ENCODE data around the gene CEP72.

CEP72 gene

DNA sequence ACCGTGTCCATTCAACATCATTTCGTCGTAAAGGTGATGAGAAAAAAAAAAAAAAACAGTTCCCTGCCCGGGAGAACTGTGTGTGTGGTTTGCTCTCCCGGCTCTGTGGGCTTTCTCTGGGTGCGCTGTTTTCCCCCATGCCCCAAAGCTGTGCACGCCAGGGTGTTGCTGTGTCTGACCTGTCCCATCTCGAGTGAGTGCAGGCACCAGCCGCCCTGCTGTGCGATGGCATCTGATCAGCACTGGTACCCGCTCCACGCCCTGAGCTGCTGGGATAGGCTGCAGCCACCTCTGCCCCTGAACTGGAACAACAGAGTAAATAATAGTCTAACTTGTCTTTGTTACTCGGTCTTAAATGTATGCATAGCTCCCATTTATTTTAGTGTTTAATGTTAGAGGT, 33.3 kb downstream of the CEP72 start:
- Histone ChIP-seq H3K9me3 (no peaks in the 10 kb centered on the region), H3K27me3 (no peaks in the 10 kb centered on the region), H3K4me3 (ENCODE audit: low read depth in 1 of 2, low read length in 1 of 2) (no peak overlapping the region), H3K36me3 (peaks cover 63% of the 10 kb centered on the region), H3K4me1 (ENCODE audit: control insufficient read depth in 1 of 2, insufficient read depth in 1 of 2, low read depth in 1 of 2, low read length in 1 of 2) (no peaks in the 10 kb centered on the region), H3K27ac (no peak overlapping the region)
- TF ChIP-seq, protein P1, sequence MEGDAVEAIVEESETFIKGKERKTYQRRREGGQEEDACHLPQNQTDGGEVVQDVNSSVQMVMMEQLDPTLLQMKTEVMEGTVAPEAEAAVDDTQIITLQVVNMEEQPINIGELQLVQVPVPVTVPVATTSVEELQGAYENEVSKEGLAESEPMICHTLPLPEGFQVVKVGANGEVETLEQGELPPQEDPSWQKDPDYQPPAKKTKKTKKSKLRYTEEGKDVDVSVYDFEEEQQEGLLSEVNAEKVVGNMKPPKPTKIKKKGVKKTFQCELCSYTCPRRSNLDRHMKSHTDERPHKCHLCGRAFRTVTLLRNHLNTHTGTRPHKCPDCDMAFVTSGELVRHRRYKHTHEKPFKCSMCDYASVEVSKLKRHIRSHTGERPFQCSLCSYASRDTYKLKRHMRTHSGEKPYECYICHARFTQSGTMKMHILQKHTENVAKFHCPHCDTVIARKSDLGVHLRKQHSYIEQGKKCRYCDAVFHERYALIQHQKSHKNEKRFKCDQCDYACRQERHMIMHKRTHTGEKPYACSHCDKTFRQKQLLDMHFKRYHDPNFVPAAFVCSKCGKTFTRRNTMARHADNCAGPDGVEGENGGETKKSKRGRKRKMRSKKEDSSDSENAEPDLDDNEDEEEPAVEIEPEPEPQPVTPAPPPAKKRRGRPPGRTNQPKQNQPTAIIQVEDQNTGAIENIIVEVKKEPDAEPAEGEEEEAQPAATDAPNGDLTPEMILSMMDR (IDR thresholded peaks at IDR 0.05), result no peak

DNA sequence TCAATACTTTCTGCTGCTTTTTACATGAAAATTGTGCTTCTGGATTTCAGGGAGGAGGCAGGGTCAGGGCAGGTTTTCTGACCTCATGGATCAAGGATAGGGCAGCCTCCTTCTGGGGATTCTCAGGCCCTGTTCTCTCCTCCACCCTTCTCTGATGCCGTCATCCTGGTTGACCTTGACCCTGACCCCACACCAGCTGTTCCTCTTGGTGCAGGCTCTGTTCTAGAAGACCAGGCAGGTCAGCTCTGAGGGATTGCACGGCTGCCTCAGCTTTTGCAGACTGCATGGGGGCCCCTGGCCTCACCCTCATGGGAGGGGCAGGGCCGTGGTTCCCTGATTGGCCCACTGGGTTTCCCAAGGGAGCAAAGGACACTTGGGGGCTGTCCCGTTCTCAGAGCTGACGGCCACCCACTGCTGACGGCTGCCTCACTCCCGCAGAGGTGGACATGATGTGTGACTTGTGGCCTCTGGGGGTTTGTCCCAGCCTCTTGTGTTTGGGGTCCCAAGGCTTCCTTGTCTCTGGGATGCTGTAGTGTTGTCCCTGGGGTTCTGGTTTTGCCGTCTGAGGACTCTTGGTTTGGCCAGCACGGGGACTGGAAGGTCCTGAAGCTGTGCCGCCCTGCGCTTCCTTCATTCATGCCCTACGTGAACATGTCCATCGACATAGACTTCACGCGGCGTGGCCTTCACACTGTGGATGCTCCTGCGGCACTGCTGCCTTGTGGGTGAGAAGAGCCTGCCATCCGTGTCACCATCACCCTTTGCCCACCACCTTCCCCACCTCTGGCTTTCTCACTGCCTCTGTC, 34.5 kb downstream of the CEP72 start:
- Histone ChIP-seq H3K4me1 (ENCODE audit: control insufficient read depth in 1 of 2, insufficient read depth in 1 of 2, low read depth in 1 of 2, low read length in 1 of 2) (no peaks in the 10 kb centered on the region), H3K36me3 (peaks cover 52% of the 10 kb centered on the region), H3K27ac (no peak overlapping the region), H3K9me3 (no peaks in the 10 kb centered on the region), H3K4me3 (ENCODE audit: low read depth in 1 of 2, low read length in 1 of 2) (no peak overlapping the region), H3K27me3 (no peaks in the 10 kb centered on the region)
- TF ChIP-seq, protein P1 (IDR thresholded peaks at IDR 0.05), result no peak

GRCh38 chr5:647311-647710, 35.2 kb downstream of the CEP72 start:
- no peak overlapping the region for H3K4me3 ChIP-seq (ENCODE audit: low read depth in 1 of 2, low read length in 1 of 2)
- TF ChIP-seq, protein P1 (IDR thresholded peaks at IDR 0.05), result no peak
- H3K4me1 ChIP-seq (ENCODE audit: control insufficient read depth in 1 of 2, insufficient read depth in 1 of 2, low read depth in 1 of 2, low read length in 1 of 2), result no peaks in the 10 kb centered on the region
- no peaks in the 10 kb centered on the region for H3K27me3 ChIP-seq
- peaks cover 51% of the 10 kb centered on the region for H3K36me3 ChIP-seq
- no peak overlapping the region for H3K27ac ChIP-seq
- H3K9me3 ChIP-seq, result no peaks in the 10 kb centered on the region

GRCh38 chr5:647727-648126, 35.6 kb downstream of the CEP72 start:
- TF ChIP-seq, protein P1 (IDR thresholded peaks at IDR 0.05), result no peak
- peaks cover 51% of the 10 kb centered on the region for H3K36me3 ChIP-seq
- no peaks in the 10 kb centered on the region for H3K9me3 ChIP-seq
- H3K27ac ChIP-seq, result no peak overlapping the region
- no peak overlapping the region for H3K4me3 ChIP-seq (ENCODE audit: low read depth in 1 of 2, low read length in 1 of 2)
- no peaks in the 10 kb centered on the region for H3K27me3 ChIP-seq
- no peaks in the 10 kb centered on the region for H3K4me1 ChIP-seq (ENCODE audit: control insufficient read depth in 1 of 2, insufficient read depth in 1 of 2, low read depth in 1 of 2, low read length in 1 of 2)

DNA sequence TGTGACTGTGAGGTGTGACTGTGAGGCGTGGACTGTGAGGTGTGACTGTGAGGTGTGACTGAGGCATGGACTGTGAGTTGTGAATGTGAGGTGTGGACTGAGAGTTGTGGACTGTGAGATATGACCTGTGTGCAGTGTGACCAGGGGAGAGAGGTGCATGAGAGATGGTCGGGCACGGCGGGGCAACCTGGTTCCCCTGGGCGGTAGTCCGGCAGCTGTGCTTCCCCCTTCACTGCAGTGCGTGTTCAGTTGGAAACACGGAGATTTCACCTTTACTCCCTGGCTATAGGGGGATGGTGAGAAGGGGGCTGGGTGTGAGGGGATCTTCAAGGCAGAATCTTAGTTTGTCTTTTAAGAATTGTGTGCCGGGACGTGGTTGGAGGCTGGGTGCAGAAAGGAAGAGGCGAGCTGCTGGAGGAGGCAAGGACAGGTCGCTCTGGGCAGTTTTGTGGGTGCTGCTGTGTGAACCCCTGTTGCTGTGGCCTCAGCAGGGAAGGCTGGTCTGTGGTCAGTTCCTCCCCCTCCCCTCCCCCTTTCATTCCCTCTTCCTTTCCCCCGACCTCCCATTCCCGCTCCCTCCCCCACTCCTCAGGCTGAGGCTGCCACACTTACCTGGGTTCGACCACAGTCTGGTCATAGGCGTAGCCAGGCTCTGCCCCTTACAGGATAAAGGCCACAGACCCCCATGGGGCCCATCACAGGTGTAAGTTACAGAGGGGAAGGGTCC, 39.3 kb downstream of the CEP72 start:
- TF ChIP-seq, protein P1 (IDR thresholded peaks at IDR 0.05), result no peak
- H3K4me3 ChIP-seq (ENCODE audit: low read depth in 1 of 2, low read length in 1 of 2), result no peak overlapping the region
- H3K27ac ChIP-seq, result no peak overlapping the region
- peaks cover 31% of the 10 kb centered on the region for H3K36me3 ChIP-seq
- H3K4me1 ChIP-seq (ENCODE audit: control insufficient read depth in 1 of 2, insufficient read depth in 1 of 2, low read depth in 1 of 2, low read length in 1 of 2), result no peaks in the 10 kb centered on the region
- H3K27me3 ChIP-seq, result no peaks in the 10 kb centered on the region
- no peaks in the 10 kb centered on the region for H3K9me3 ChIP-seq
